Chondrocyte (in vitro differentiated cells): ENCODE results near the gene POU3F1. TPM values are rescaled to one million over a fixed set of nuclear protein-coding genes. Genes with fewer than 3 reads are reported as not detected.

Experiments used
- DNase-seq: peaks from one replicate; pipeline ENCODE4 v3.0.0; 2021; ENCODE audit warnings: mixed read lengths, low spot score
- H3K27ac Mint-ChIP-seq: one replicate; pipeline ENCODE4 v1.8.0; 2021; ENCODE audit warnings: mild to moderate bottlenecking, moderate library complexity, mixed read lengths; ENCODE audit not compliant: unreplicated experiment
- H3K27me3 Mint-ChIP-seq: 2 replicates; pipeline ENCODE4 v1.8.0; 2021; ENCODE audit warnings: low read depth, mixed read lengths
- H3K36me3 Mint-ChIP-seq: 2 replicates; pipeline ENCODE4 v1.8.0; 2021; ENCODE audit warnings: low read depth, mixed read lengths
- H3K4me1 Mint-ChIP-seq: 2 replicates; pipeline ENCODE4 v1.8.0; 2021; ENCODE audit warnings: low read depth, mild to moderate bottlenecking, mixed read lengths
- H3K4me3 Mint-ChIP-seq: one replicate; pipeline ENCODE4 v1.8.0; 2021; ENCODE audit warnings: mild to moderate bottlenecking, moderate library complexity, mixed read lengths; ENCODE audit not compliant: unreplicated experiment
- H3K9me3 Mint-ChIP-seq: 2 replicates; pipeline ENCODE4 v1.8.0; 2021; ENCODE audit warnings: low read depth, mixed read lengths
- CTCF ChIP-seq: fragments of 200-600 bp; sonication (generic); IDR thresholded peaks from 2 replicates; pipeline ENCODE4 v1.5.0; 2021; ENCODE audit warnings: antibody characterized with exemption, mild to moderate bottlenecking, moderate library complexity
- total RNA-seq: library from RNA; stranded (reverse); gene quantifications from 3 replicates; pipeline ENCODE4 v1.2.1, GENCODE V29; 2021

Gene POU3F1
- total RNA-seq, 1 donor from 2014 or later: 1.6 TPM

- no peak for DNase-seq
- no peak for TF ChIP-seq CTCF
- no peak overlapping the region for H3K4me3 Mint-ChIP-seq
- H3K27ac Mint-ChIP-seq: no peak overlapping the region
- H3K36me3 Mint-ChIP-seq: no peaks in the 10 kb centered on the region
- H3K27me3 Mint-ChIP-seq: peaks cover 8% of the 10 kb centered on the region
- H3K9me3 Mint-ChIP-seq: no peaks in the 10 kb centered on the region
- H3K4me1 Mint-ChIP-seq: peaks cover 12% of the 10 kb centered on the region
Measured at GRCh38 chr1:38068220-38068979, 21.8 kb upstream of the POU3F1 start.

GRCh38 chr1:38064197-38064903 lies 17.8 kb upstream of the POU3F1 start:
- H3K4me1 Mint-ChIP-seq: peaks cover 15% of the 10 kb centered on the region
- no peak for DNase-seq
- TF ChIP-seq CTCF: no peak
- no peak overlapping the region for H3K27ac Mint-ChIP-seq
- no peaks in the 10 kb centered on the region for H3K27me3 Mint-ChIP-seq
- no peaks in the 10 kb centered on the region for H3K9me3 Mint-ChIP-seq
- no peaks in the 10 kb centered on the region for H3K36me3 Mint-ChIP-seq
- no peak overlapping the region for H3K4me3 Mint-ChIP-seq

- H3K36me3 Mint-ChIP-seq: no peaks in the 10 kb centered on the region
- TF ChIP-seq CTCF: no peak
- peaks cover 15% of the 10 kb centered on the region for H3K4me1 Mint-ChIP-seq
- no peak for DNase-seq
- H3K4me3 Mint-ChIP-seq: no peak overlapping the region
- H3K27ac Mint-ChIP-seq: no peak overlapping the region
- H3K9me3 Mint-ChIP-seq: no peaks in the 10 kb centered on the region
- no peaks in the 10 kb centered on the region for H3K27me3 Mint-ChIP-seq
Measured at GRCh38 chr1:38063616-38064015, 17.0 kb upstream of the POU3F1 start.

GRCh38 chr1:38062361-38063288 lies 16.0 kb upstream of the POU3F1 start:
- H3K4me1 Mint-ChIP-seq: peaks cover 15% of the 10 kb centered on the region
- no peaks in the 10 kb centered on the region for H3K9me3 Mint-ChIP-seq
- H3K4me3 Mint-ChIP-seq: no peak overlapping the region
- TF ChIP-seq CTCF: no peak
- H3K27me3 Mint-ChIP-seq: no peaks in the 10 kb centered on the region
- no peak for DNase-seq
- H3K36me3 Mint-ChIP-seq: no peaks in the 10 kb centered on the region
- H3K27ac Mint-ChIP-seq: no peak overlapping the region

GRCh38 chr1:38061883-38062328 lies 15.3 kb upstream of the POU3F1 start:
- Mint-ChIP-seq H3K4me1 (peaks cover 15% of the 10 kb centered on the region), H3K27ac (no peak overlapping the region), H3K9me3 (no peaks in the 10 kb centered on the region), H3K36me3 (no peaks in the 10 kb centered on the region), H3K4me3 (no peak overlapping the region), H3K27me3 (no peaks in the 10 kb centered on the region)
- TF ChIP-seq CTCF: no peak
- DNase-seq: no peak
